IMR-90 (cell line): ENCODE results near the gene FAR2. TPM values are rescaled to one million over a fixed set of nuclear protein-coding genes. Genes with fewer than 3 reads are reported as not detected.

Experiments
- ATAC-seq: fragments of 200-7000 bp; cut with Tn5 transposase; 2 replicates; pipeline ENCODE4 v1.9.1; 2020; ENCODE audit warnings: low read depth, mild to moderate bottlenecking, moderate library complexity
- BruUV-seq: library from RNA; stranded (reverse); fragments of 400-500 nt; replicated peaks from 2 replicates; lab custom pipeline; 2021; lab: Mats Ljungman, UMichigan
- CTCF ChIA-PET: fragments of 300-600 bp; formaldehyde crosslinking; extraction: SDS; loops from one replicate; lab custom pipeline; 2021; ENCODE audit warnings: antibody characterized with exemption; lab: Yijun Ruan, JAX
- POLR2A ChIA-PET: fragments of 300-600 bp; sonication (Branson Sonifier 250); formaldehyde crosslinking; loops from one replicate; lab custom pipeline; 2022; ENCODE audit warnings: antibody characterized with exemption; ENCODE audit not compliant: unreplicated experiment; lab: Charles Lee
- DNase-seq: peaks from one replicate; pipeline ENCODE4 v3.0.0; 2013
- H2AFZ ChIP-seq: replicated peaks from 2 replicates; pipeline ENCODE3; 2013; ENCODE audit warnings: low read length, mild to moderate bottlenecking; ENCODE audit not compliant: poor library complexity
- H2AK5ac ChIP-seq: 2 replicates; pipeline ENCODE4 v1.6.1; 2013; ENCODE audit warnings: low read depth, low read length, inconsistent platforms
- H2AK9ac ChIP-seq: replicated peaks from 2 replicates; pipeline ENCODE3; 2013; ENCODE audit warnings: mild to moderate bottlenecking, low read depth, low read length, moderate library complexity; ENCODE audit not compliant: poor library complexity
- H2BK120ac ChIP-seq: 2 replicates; pipeline ENCODE4 v1.6.1; 2013; ENCODE audit warnings: low read depth, low read length, inconsistent platforms
- H2BK15ac ChIP-seq: 3 replicates; pipeline ENCODE4 v1.6.1; 2013; ENCODE audit warnings: low read depth, low read length, inconsistent platforms
- H2BK20ac ChIP-seq: 2 replicates; pipeline ENCODE4 v1.6.1; 2013; ENCODE audit warnings: low read depth, mild to moderate bottlenecking, inconsistent platforms, low read length, moderate library complexity
- H2BK5ac ChIP-seq: 2 replicates; pipeline ENCODE4 v1.6.1; 2013; ENCODE audit warnings: mild to moderate bottlenecking, low read depth, low read length, inconsistent platforms; ENCODE audit not compliant: poor library complexity, severe bottlenecking
- H3K14ac ChIP-seq: replicated peaks from 2 replicates; pipeline ENCODE4 v1.6.1; 2013; ENCODE audit warnings: low read depth, low read length, inconsistent platforms
- H3K18ac ChIP-seq: 2 replicates; pipeline ENCODE4 v1.6.1; 2013; ENCODE audit warnings: low read depth, low read length, control low read depth
- H3K23ac ChIP-seq: 2 replicates; pipeline ENCODE4 v1.6.1; 2013; ENCODE audit warnings: low read depth, low read length, inconsistent platforms
- H3K27ac ChIP-seq: 2 replicates; pipeline ENCODE4 v1.5.1; 2013; ENCODE audit warnings: mild to moderate bottlenecking, control low read depth, low read length; ENCODE audit not compliant: insufficient read depth
- H3K27me3 ChIP-seq: 2 replicates; pipeline ENCODE4 v1.6.1; 2013; ENCODE audit warnings: low read length; ENCODE audit not compliant: control insufficient read depth, insufficient read depth
- H3K36me3 ChIP-seq: 2 replicates; pipeline ENCODE4 v1.6.1; 2013; ENCODE audit warnings: low read length, mixed read lengths; ENCODE audit not compliant: control insufficient read depth, insufficient read depth
- H3K4ac ChIP-seq: 2 replicates; pipeline ENCODE4 v1.6.1; 2013; ENCODE audit warnings: low read depth, low read length, inconsistent platforms
- H3K4me1 ChIP-seq: 2 replicates; pipeline ENCODE4 v1.6.1; 2013; ENCODE audit warnings: low read length, mixed read lengths; ENCODE audit not compliant: control insufficient read depth, insufficient read depth
- H3K4me2 ChIP-seq: 2 replicates; pipeline ENCODE4 v1.6.1; 2013; ENCODE audit warnings: low read depth, mild to moderate bottlenecking, control low read depth, low read length, moderate library complexity
- H3K4me3 ChIP-seq: 2 replicates; pipeline ENCODE4 v1.5.1; 2013; ENCODE audit warnings: low read depth, mild to moderate bottlenecking, control low read depth, low read length, moderate library complexity; ENCODE audit not compliant: insufficient read depth
- H3K56ac ChIP-seq: 2 replicates; pipeline ENCODE4 v1.6.1; 2013; ENCODE audit warnings: low read length, inconsistent platforms; ENCODE audit not compliant: insufficient read depth; ENCODE audit errors: extremely low read depth
- H3K79me1 ChIP-seq, 2 experiments: 2 replicates each; pipeline ENCODE4 v1.6.1; 2013; ENCODE audit warnings: low read length in 2 of 2, inconsistent platforms in 1 of 2, low read depth in 1 of 2
- H3K9ac ChIP-seq: 2 replicates; pipeline ENCODE4 v1.6.1; 2013; ENCODE audit warnings: low read depth, low read length, control low read depth
- H3K9me1 ChIP-seq: 2 replicates; pipeline ENCODE4 v1.6.1; 2013; ENCODE audit warnings: low read length, inconsistent platforms; ENCODE audit not compliant: insufficient read depth
- H3K9me3 ChIP-seq: 2 replicates; pipeline ENCODE4 v1.6.1; 2013; ENCODE audit warnings: low read length; ENCODE audit not compliant: control insufficient read depth, insufficient read depth
- H4K20me1 ChIP-seq: 2 replicates; pipeline ENCODE4 v1.6.1; 2013; ENCODE audit warnings: low read length, inconsistent platforms; ENCODE audit not compliant: insufficient read depth
- H4K5ac ChIP-seq: 2 replicates; pipeline ENCODE4 v1.6.1; 2013; ENCODE audit warnings: mild to moderate bottlenecking, low read depth, low read length, control low read depth
- H4K8ac ChIP-seq, 2 experiments: 2 replicates each; pipeline ENCODE4 v1.6.1; 2013; ENCODE audit warnings: low read depth in 2 of 2, low read length in 2 of 2, control low read depth in 1 of 2, inconsistent platforms in 1 of 2
- H4K91ac ChIP-seq: 2 replicates; pipeline ENCODE4 v1.6.1; 2013; ENCODE audit warnings: low read depth, low read length, inconsistent platforms; ENCODE audit not compliant: insufficient read depth
- CEBPB ChIP-seq: IDR thresholded peaks from 2 replicates; pipeline ENCODE4 v1.6.1; 2012; ENCODE audit warnings: low read depth, low read length, improper control_type of control experiment
- MAFK ChIP-seq: IDR thresholded peaks from 2 replicates; pipeline ENCODE4 v1.6.1; 2012; ENCODE audit warnings: low read depth, low read length, improper control_type of control experiment
- WGBS, 2 experiments: methylation state at CpG; one replicate each; pipeline versions ENCODE4 v1.1.5 to v1.1.7; 2013; ENCODE audit warnings: missing lambda C conversion rate in 2 of 2; ENCODE audit not compliant: insufficient read length in 1 of 2; ENCODE audit errors: extremely low coverage in 2 of 2; 5-methylcytosine and 5-hydroxymethylcytosine counted together
- dilution Hi-C: fragments of 300-500 bp; cut with HindIII; formaldehyde crosslinking; loops from one replicate; pipeline ENCODE4 v1.14.3; 2018; ENCODE audit warnings: low sequenced_read_pairs; ENCODE audit not compliant: unreplicated experiment
- in situ Hi-C: fragments of 300-500 bp; cut with MboI; formaldehyde crosslinking; loops from 3 replicates; pipeline ENCODE4 v1.14.3; 2019; ENCODE audit warnings: low sequenced_read_pairs, inconsistent platforms, mixed read lengths
- intact Hi-C: fragments of 100-400 bp; cut with micrococcal nuclease; formaldehyde crosslinking; loops from 2 replicates; pipeline ENCODE4 v1.10.0; 2022
- polyA plus RNA-seq, 3 experiments: library from polyadenylated mRNA; depleted of rRNA; stranded (reverse); fragments of >200 nt; gene quantifications; 2 replicates each; pipeline ENCODE4 v1.2.3, GENCODE V29; 2012; ENCODE audit warnings: low replicate concordance in 1 of 3
- total RNA-seq: library from RNA; depleted of rRNA; stranded (reverse); fragments of >200 nt; gene quantifications from 2 replicates; pipeline ENCODE4 v1.2.3, GENCODE V29; 2012

Gene FAR2
- total and polyA plus RNA-seq, 2 of the 4 experiments (the other 2 are of a cell fraction) = 1.1 to 2.0 TPM

GRCh38 chr12:29334937-29335336, 185.9 kb downstream of the FAR2 start:
- H3K9me3 ChIP-seq = no peaks in the 10 kb centered on the region
- no CpG with 5 or more reads among the region's 2 CpGs for WGBS, 2 experiments
- TF ChIP-seq MAFK = no peak
- 0 out of 2 replicates have a peak, but pooled peaks have one; percentile 0 for TF ChIP-seq CEBPB
- H2BK20ac ChIP-seq = no peak overlapping the region
- H3K4me1 ChIP-seq = no peaks in the 10 kb centered on the region
- no peak overlapping the region for H2AFZ ChIP-seq
- intact Hi-C loops = no loop called here
- H4K8ac ChIP-seq = no peak overlapping the region
- H4K20me1 ChIP-seq = no peaks in the 10 kb centered on the region
- H3K18ac ChIP-seq = no peak overlapping the region
- H3K4me3 ChIP-seq = no peak overlapping the region
- no peak overlapping the region for H2BK5ac ChIP-seq
- no peak overlapping the region for H3K56ac ChIP-seq
- DNase-seq (peak; percentile 13), ATAC-seq (peak; percentile 42)
- H4K5ac ChIP-seq = no peak overlapping the region
- in situ Hi-C loops = no loop called here
- H3K9ac ChIP-seq = no peak overlapping the region
- peaks cover 4% of the 10 kb centered on the region for H3K36me3 ChIP-seq
- H3K27ac ChIP-seq = no peak overlapping the region
- no peak overlapping the region for H2BK15ac ChIP-seq
- H3K9me1 ChIP-seq = no peaks in the 10 kb centered on the region
- H2AK5ac ChIP-seq = no peak overlapping the region
- H3K27me3 ChIP-seq = no peaks in the 10 kb centered on the region
- no peak overlapping the region for H4K91ac ChIP-seq
- no peak overlapping the region for H3K4ac ChIP-seq
- no peak overlapping the region for H3K14ac ChIP-seq
- dilution Hi-C loops = no loop called here
- no peaks in the 10 kb centered on the region for H3K79me1 ChIP-seq
- no peak overlapping the region for H3K23ac ChIP-seq
- POLR2A ChIA-PET = no interaction called here
- no TSS peak for BruUV-seq
- no peak overlapping the region; the same call in 1 of the 2 replicates for H3K4me2 ChIP-seq
- CTCF ChIA-PET = interaction anchor here (0.9 kb wide), 1 partner anchor 13 kb away, joined by 4 read pairs; no protein-coding TSS in a partner anchor
- no peak overlapping the region for H2AK9ac ChIP-seq
- H2BK120ac ChIP-seq = no peak overlapping the region
